Measurements from ENCODE around the gene AARS2.
A peak's percentile ranks its signal among the peaks of the same experiment; 100 is the strongest.

The AARS2 gene

GRCh38 chr6:44342052-44342451 lies 28.9 kb upstream of the AARS2 start:
- DNase-seq: peak in 1 of 2 donors; percentile 23
- no peak for TF ChIP-seq CTCF (IDR thresholded peaks at IDR 0.05)
- H3K27ac ChIP-seq: no peak overlapping the region
- peaks cover 0 to 40% of the 10 kb centered on the region in 2 donors for H3K27me3 ChIP-seq
- intact Hi-C loops (cut with DNase I; ENCODE audit: low total_unique reads): no loop called here
- H3K36me3 ChIP-seq: no peaks in the 10 kb centered on the region
- no peaks in the 10 kb centered on the region for H3K9me3 ChIP-seq
- peak overlapping the region; percentile 13 to 41 for H3K4me3 ChIP-seq
- H3K4me1 ChIP-seq: peaks cover 0 to 23% (median 7%) of the 10 kb centered on the region in 4 donors

GRCh38 chr6:44341095-44341890 lies 28.1 kb upstream of the AARS2 start:
- Histone ChIP-seq H3K4me1 (peaks cover 0 to 23% (median 7%) of the 10 kb centered on the region in 4 donors), H3K4me3 (no peak overlapping the region), H3K9me3 (no peaks in the 10 kb centered on the region), H3K36me3 (no peaks in the 10 kb centered on the region), H3K27ac (no peak overlapping the region), H3K27me3 (peaks cover 0 to 41% of the 10 kb centered on the region in 2 donors)
- no peak for TF ChIP-seq CTCF (IDR thresholded peaks at IDR 0.05)
- DNase-seq: no peak
- intact Hi-C loops (cut with DNase I; ENCODE audit: low total_unique reads): no loop called here

DNA sequence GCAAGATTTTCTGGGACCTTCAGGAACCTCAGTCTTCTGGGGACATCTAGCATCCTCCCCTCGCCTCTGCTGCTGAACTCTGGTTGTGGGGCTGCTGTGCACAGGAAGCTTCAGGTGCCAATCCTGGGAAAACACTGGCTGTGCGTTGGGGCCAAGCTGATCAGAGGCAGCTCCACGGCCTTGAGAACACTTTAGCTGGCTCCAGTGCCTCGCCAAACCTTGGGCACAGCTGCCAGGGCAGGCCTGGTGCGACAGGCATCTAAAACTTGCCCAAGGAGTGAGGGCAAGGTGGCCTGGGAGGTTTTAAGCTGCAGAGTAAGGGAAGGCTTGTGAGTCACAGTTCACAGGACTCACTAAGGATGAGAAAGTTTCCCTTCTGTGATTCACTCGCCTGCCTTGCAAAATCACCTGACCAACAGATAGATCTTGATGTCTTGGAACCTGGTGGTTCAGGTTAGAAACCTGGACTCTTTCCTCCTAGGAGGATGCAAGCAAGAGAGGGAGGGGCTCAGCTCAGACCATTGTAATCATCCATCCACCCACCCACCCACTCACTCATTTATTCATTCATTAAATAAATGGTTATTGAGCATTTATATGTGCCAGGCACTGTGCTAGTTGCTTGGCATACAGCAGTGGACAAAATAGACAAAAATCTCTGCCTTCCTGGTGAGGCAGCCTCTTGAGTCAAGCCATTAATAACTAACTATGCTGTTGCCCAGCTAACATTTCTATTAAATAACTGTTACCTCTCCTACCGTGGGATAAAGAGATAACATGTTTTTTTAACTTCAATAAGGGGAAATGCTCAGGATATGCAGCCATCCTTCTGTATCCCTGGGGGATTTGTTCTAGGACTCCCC lies 26.8 kb upstream of the AARS2 start:
- TF ChIP-seq CTCF (IDR thresholded peaks at IDR 0.05): no peak
- H3K27me3 ChIP-seq: peaks cover 0 to 47% of the 10 kb centered on the region in 2 donors
- no peaks in the 10 kb centered on the region for H3K9me3 ChIP-seq
- H3K4me1 ChIP-seq: peaks cover 0 to 23% (median 7%) of the 10 kb centered on the region in 4 donors
- H3K36me3 ChIP-seq: no peaks in the 10 kb centered on the region
- DNase-seq: no peak
- no peak overlapping the region for H3K4me3 ChIP-seq
- intact Hi-C loops (cut with DNase I; ENCODE audit: low total_unique reads): loop anchor here (5.0 kb wide), 1 partner anchor 73 kb away; the partner anchor contains the start of gene NFKBIE
- no peak overlapping the region for H3K27ac ChIP-seq

GRCh38 chr6:44339301-44339700 lies 26.2 kb upstream of the AARS2 start:
- no peaks in the 10 kb centered on the region for H3K9me3 ChIP-seq
- peak; percentile 28 to 71 for DNase-seq
- TF ChIP-seq CTCF (IDR thresholded peaks at IDR 0.05): no peak
- no peak overlapping the region for H3K4me3 ChIP-seq
- H3K27ac ChIP-seq: no peak overlapping the region
- intact Hi-C loops (cut with DNase I; ENCODE audit: low total_unique reads): loop anchor here (5.0 kb wide), 1 partner anchor 72 kb away; the partner anchor contains the start of gene NFKBIE
- peaks cover 0 to 52% of the 10 kb centered on the region in 2 donors for H3K27me3 ChIP-seq
- peaks cover 0 to 23% (median 7%) of the 10 kb centered on the region in 4 donors for H3K4me1 ChIP-seq
- H3K36me3 ChIP-seq: no peaks in the 10 kb centered on the region

DNA sequence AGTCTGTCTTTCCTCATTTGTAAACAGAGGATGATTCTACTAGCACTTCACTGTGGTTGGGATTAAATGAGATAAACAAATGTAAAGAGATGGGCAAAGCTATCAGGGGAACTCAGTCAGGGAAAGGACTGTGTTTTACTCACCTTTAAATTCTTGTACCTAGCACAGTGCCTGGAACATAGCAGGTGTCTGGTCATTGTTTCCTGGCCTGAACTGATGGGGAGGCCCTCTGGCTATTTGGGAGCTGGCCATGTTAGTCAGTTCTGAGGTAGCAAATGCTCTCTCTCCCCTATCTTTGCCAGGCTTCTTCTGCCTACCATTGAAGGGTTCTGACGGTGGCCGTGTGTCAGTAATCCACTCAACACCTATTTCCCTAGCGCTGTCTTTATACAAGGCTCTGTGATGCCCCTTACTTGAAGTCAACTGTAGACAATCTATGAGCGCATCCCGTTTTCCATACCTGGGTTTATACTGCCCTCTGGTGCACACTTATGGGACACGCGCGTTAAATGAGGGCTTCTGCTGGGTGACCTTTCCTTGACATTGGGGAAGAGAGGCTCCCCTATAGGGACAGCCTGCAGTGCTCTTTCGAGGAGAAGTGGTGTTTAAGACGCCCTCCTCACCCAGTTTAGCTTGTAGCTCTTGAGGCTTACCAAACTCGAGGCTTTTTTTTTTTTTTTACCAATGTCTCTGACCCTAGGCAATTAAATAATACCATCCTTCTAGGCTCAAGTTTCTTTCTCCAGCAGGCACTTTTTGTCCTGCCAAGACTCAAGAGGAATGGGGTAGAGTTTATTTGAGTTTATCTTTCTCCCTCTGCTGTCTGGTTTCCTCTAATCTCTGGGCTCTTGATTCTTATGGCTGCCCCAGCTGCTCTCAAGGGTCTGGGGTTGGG lies 25.3 kb upstream of the AARS2 start:
- H3K27me3 ChIP-seq: peaks cover 0 to 51% of the 10 kb centered on the region in 2 donors
- intact Hi-C loops (cut with DNase I; ENCODE audit: low total_unique reads): loop anchor here (5.0 kb wide), 1 partner anchor 71 kb away; the partner anchor contains the start of gene NFKBIE
- H3K27ac ChIP-seq: no peak overlapping the region
- peak; percentile 62 to 66 for TF ChIP-seq CTCF (IDR thresholded peaks at IDR 0.05)
- no peaks in the 10 kb centered on the region for H3K36me3 ChIP-seq
- H3K4me1 ChIP-seq: peaks cover 0 to 23% (median 7%) of the 10 kb centered on the region in 4 donors
- peak; percentile 67 to 69 for DNase-seq
- no peak overlapping the region for H3K4me3 ChIP-seq
- H3K9me3 ChIP-seq: no peaks in the 10 kb centered on the region

All from tibial artery (tissue), 4 donors.